ENCODE results near the gene SEMA5A.

SEMA5A gene

GRCh38 chr5:9239071-9239470 lies 306.8 kb downstream of the SEMA5A start:
- H3K79me1 ChIP-seq (ENCODE audit: low read depth, low read length), result no peaks in the 10 kb centered on the region
- H3K14ac ChIP-seq (ENCODE audit: low read length), result no peak overlapping the region
- H4K91ac ChIP-seq (ENCODE audit: low read depth, low read length, poor library complexity), result no peak overlapping the region
- H3K36me3 ChIP-seq (replicated peaks in 1 of 2; ENCODE audit: control insufficient read depth in 2 of 2, insufficient read depth in 2 of 2, low read length in 2 of 2), result no peaks in the 10 kb centered on the region
- no peak overlapping the region for H3K4me3 ChIP-seq (ENCODE audit: low read length in 2 of 2)
- no peaks in the 10 kb centered on the region for H3K9me3 ChIP-seq (replicated peaks in 1 of 2; ENCODE audit: control insufficient read depth in 2 of 2, insufficient read depth in 1 of 2, low read depth in 1 of 2, low read length in 2 of 2)
- no peak overlapping the region for H3K4ac ChIP-seq (ENCODE audit: low read length)
- H2AK5ac ChIP-seq (ENCODE audit: low read depth, low read length), result no peak overlapping the region
- H3K18ac ChIP-seq (ENCODE audit: low read length), result no peak overlapping the region
- no peak for DNase-seq (ENCODE audit: low spot score)
- peaks cover 3 to 5% of the 10 kb centered on the region in 2 donors for H3K4me1 ChIP-seq (ENCODE audit: control insufficient read depth in 2 of 2, insufficient read depth in 1 of 2, low read depth in 1 of 2, low read length in 2 of 2)
- no peak overlapping the region for H3K9ac ChIP-seq (ENCODE audit: low read depth, low read length, poor library complexity)
- no peak overlapping the region for H2BK5ac ChIP-seq (ENCODE audit: low read length)
- no peaks in the 10 kb centered on the region for H3K27me3 ChIP-seq (ENCODE audit: control insufficient read depth in 3 of 3, insufficient read depth in 3 of 3, low read depth in 1 of 3, low read length in 3 of 3)
- no peak overlapping the region for H2BK12ac ChIP-seq (ENCODE audit: low read length)
- H2BK120ac ChIP-seq (ENCODE audit: low read depth, low read length), result no peak overlapping the region
- H3K23ac ChIP-seq (ENCODE audit: low read depth, low read length, poor library complexity), result no peak overlapping the region
- no peak overlapping the region for H3K4me2 ChIP-seq (ENCODE audit: insufficient read depth, low read length, poor library complexity, severe bottlenecking)
- H2BK15ac ChIP-seq (ENCODE audit: low read length), result no peak overlapping the region
- no peak overlapping the region for H4K8ac ChIP-seq (ENCODE audit: low read depth, low read length)
- H2AFZ ChIP-seq (ENCODE audit: low read length), result no peak overlapping the region
- no peak overlapping the region for H3K27ac ChIP-seq (replicated peaks; ENCODE audit: low read length)

DNA sequence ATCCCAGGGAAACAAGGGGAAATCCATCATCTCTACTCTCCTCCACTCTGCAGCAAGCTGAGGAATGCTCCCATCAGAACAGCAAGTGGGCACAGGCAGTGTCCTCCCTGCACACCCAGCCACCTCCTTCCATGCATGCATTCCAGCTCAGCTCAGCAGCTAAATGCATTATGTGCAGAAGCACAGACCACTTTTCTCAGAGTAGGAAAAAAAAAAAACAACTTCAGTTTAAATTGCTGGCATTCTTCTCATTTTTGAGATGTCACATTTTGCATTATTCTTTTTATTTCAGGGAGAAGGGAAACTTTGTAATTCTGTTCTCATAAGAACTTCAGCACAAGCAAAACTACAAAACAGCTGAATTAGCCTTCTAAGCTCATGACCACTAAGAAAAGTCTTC lies 312.2 kb downstream of the SEMA5A start:
- H3K27ac ChIP-seq (replicated peaks; ENCODE audit: low read length), result peak overlapping the region; percentile 62

GRCh38 chr5:9233035-9233434 lies 312.8 kb downstream of the SEMA5A start:
- Histone ChIP-seq H3K14ac (ENCODE audit: low read length) (no peak overlapping the region), H4K91ac (ENCODE audit: low read depth, low read length, poor library complexity) (no peak overlapping the region), H2BK12ac (ENCODE audit: low read length) (no peak overlapping the region), H3K27me3 (ENCODE audit: control insufficient read depth in 3 of 3, insufficient read depth in 3 of 3, low read depth in 1 of 3, low read length in 3 of 3) (no peaks in the 10 kb centered on the region), H3K36me3 (replicated peaks in 1 of 2; ENCODE audit: control insufficient read depth in 2 of 2, insufficient read depth in 2 of 2, low read length in 2 of 2) (peaks cover 0 to 3% of the 10 kb centered on the region in 2 donors), H3K18ac (ENCODE audit: low read length) (no peak overlapping the region), H2BK120ac (ENCODE audit: low read depth, low read length) (no peak overlapping the region), H3K9me3 (replicated peaks in 1 of 2; ENCODE audit: control insufficient read depth in 2 of 2, insufficient read depth in 1 of 2, low read depth in 1 of 2, low read length in 2 of 2) (no peaks in the 10 kb centered on the region), H2AK5ac (ENCODE audit: low read depth, low read length) (no peak overlapping the region), H3K9ac (ENCODE audit: low read depth, low read length, poor library complexity) (no peak overlapping the region), H3K4me3 (ENCODE audit: low read length in 2 of 2) (no peak overlapping the region), H3K23ac (ENCODE audit: low read depth, low read length, poor library complexity) (no peak overlapping the region), H3K27ac (replicated peaks; ENCODE audit: low read length) (no peak overlapping the region), H3K4ac (ENCODE audit: low read length) (no peak overlapping the region), H3K4me2 (ENCODE audit: insufficient read depth, low read length, poor library complexity, severe bottlenecking) (no peak overlapping the region), H2BK15ac (ENCODE audit: low read length) (no peak overlapping the region), H3K79me1 (ENCODE audit: low read depth, low read length) (no peaks in the 10 kb centered on the region), H4K8ac (ENCODE audit: low read depth, low read length) (no peak overlapping the region), H2BK5ac (ENCODE audit: low read length) (no peak overlapping the region), H3K4me1 (ENCODE audit: control insufficient read depth in 2 of 2, insufficient read depth in 1 of 2, low read depth in 1 of 2, low read length in 2 of 2) (peaks cover 8 to 13% of the 10 kb centered on the region in 2 donors), H2AFZ (ENCODE audit: low read length) (no peak overlapping the region)
- DNase-seq (ENCODE audit: low spot score), result no peak
- WGBS, 2 donors (ENCODE audit: extremely low coverage in 2 of 2, insufficient read length in 2 of 2, insufficient replicate concordance in 1 of 2), result no CpG with 5 or more reads among the region's 2 CpGs

More for the DNA sequence above, 312.2 kb downstream of the SEMA5A start:
- Histone ChIP-seq H3K18ac (ENCODE audit: low read length) (no peak overlapping the region), H4K91ac (ENCODE audit: low read depth, low read length, poor library complexity) (no peak overlapping the region), H3K36me3 (replicated peaks in 1 of 2; ENCODE audit: control insufficient read depth in 2 of 2, insufficient read depth in 2 of 2, low read length in 2 of 2) (peaks cover 0 to 3% of the 10 kb centered on the region in 2 donors), H2BK12ac (ENCODE audit: low read length) (no peak overlapping the region), H3K9ac (ENCODE audit: low read depth, low read length, poor library complexity) (peak overlapping the region; percentile 74), H3K9me3 (replicated peaks in 1 of 2; ENCODE audit: control insufficient read depth in 2 of 2, insufficient read depth in 1 of 2, low read depth in 1 of 2, low read length in 2 of 2) (no peaks in the 10 kb centered on the region), H3K4me1 (ENCODE audit: control insufficient read depth in 2 of 2, insufficient read depth in 1 of 2, low read depth in 1 of 2, low read length in 2 of 2) (peaks cover 8 to 13% of the 10 kb centered on the region in 2 donors), H4K8ac (ENCODE audit: low read depth, low read length) (no peak overlapping the region), H2BK120ac (ENCODE audit: low read depth, low read length) (no peak overlapping the region), H3K79me1 (ENCODE audit: low read depth, low read length) (no peaks in the 10 kb centered on the region), H3K14ac (ENCODE audit: low read length) (no peak overlapping the region), H3K4me2 (ENCODE audit: insufficient read depth, low read length, poor library complexity, severe bottlenecking) (no peak overlapping the region), H3K4me3 (ENCODE audit: low read length in 2 of 2) (no peak overlapping the region), H3K4ac (ENCODE audit: low read length) (no peak overlapping the region), H3K23ac (ENCODE audit: low read depth, low read length, poor library complexity) (no peak overlapping the region), H2AK5ac (ENCODE audit: low read depth, low read length) (no peak overlapping the region), H3K27me3 (ENCODE audit: control insufficient read depth in 3 of 3, insufficient read depth in 3 of 3, low read depth in 1 of 3, low read length in 3 of 3) (no peaks in the 10 kb centered on the region), H2BK5ac (ENCODE audit: low read length) (no peak overlapping the region), H2BK15ac (ENCODE audit: low read length) (no peak overlapping the region), H2AFZ (ENCODE audit: low read length) (no peak overlapping the region)
- DNase-seq (ENCODE audit: low spot score), result peak; percentile 12

DNA sequence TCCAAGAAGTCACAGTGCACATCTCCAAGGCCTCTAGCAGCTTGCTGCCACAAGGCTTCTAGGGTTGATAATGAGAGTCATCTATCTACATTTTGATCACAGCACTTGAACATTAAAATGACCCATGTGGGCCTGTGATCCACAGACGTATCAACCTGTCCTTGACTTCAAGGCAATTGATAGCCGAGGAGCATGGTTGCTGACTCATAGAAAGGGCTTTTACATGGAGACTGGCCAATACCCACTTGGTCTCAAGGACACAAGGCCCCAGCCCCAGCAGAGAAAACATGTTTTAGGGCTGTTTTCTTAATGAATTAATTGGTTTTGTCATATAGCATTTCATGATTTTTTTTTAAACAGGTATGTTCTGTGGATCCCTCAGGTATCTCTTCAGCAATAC lies 314.0 kb downstream of the SEMA5A start:
- no peak overlapping the region for H3K4me2 ChIP-seq (ENCODE audit: insufficient read depth, low read length, poor library complexity, severe bottlenecking)
- no peak overlapping the region for H3K4ac ChIP-seq (ENCODE audit: low read length)
- no peak overlapping the region for H3K14ac ChIP-seq (ENCODE audit: low read length)
- H2AFZ ChIP-seq (ENCODE audit: low read length), result no peak overlapping the region
- H2AK5ac ChIP-seq (ENCODE audit: low read depth, low read length), result no peak overlapping the region
- no CpG with 5 or more reads among the region's 2 CpGs for WGBS, 2 donors (ENCODE audit: extremely low coverage in 2 of 2, insufficient read length in 2 of 2, insufficient replicate concordance in 1 of 2)
- no peak overlapping the region for H4K8ac ChIP-seq (ENCODE audit: low read depth, low read length)
- DNase-seq (ENCODE audit: low spot score), result no peak
- H3K36me3 ChIP-seq (replicated peaks in 1 of 2; ENCODE audit: control insufficient read depth in 2 of 2, insufficient read depth in 2 of 2, low read length in 2 of 2), result peaks cover 0 to 6% of the 10 kb centered on the region in 2 donors
- H3K18ac ChIP-seq (ENCODE audit: low read length), result no peak overlapping the region
- H3K27me3 ChIP-seq (ENCODE audit: control insufficient read depth in 3 of 3, insufficient read depth in 3 of 3, low read depth in 1 of 3, low read length in 3 of 3), result no peaks in the 10 kb centered on the region
- H2BK5ac ChIP-seq (ENCODE audit: low read length), result no peak overlapping the region
- no peak overlapping the region for H4K91ac ChIP-seq (ENCODE audit: low read depth, low read length, poor library complexity)
- H3K9ac ChIP-seq (ENCODE audit: low read depth, low read length, poor library complexity), result no peak overlapping the region
- no peak overlapping the region for H2BK12ac ChIP-seq (ENCODE audit: low read length)
- H3K27ac ChIP-seq (replicated peaks; ENCODE audit: low read length), result no peak overlapping the region
- peaks cover 6 to 13% of the 10 kb centered on the region in 2 donors for H3K4me1 ChIP-seq (ENCODE audit: control insufficient read depth in 2 of 2, insufficient read depth in 1 of 2, low read depth in 1 of 2, low read length in 2 of 2)
- H2BK120ac ChIP-seq (ENCODE audit: low read depth, low read length), result no peak overlapping the region
- H3K4me3 ChIP-seq (ENCODE audit: low read length in 2 of 2), result no peak overlapping the region
- H3K79me1 ChIP-seq (ENCODE audit: low read depth, low read length), result no peaks in the 10 kb centered on the region
- no peak overlapping the region for H2BK15ac ChIP-seq (ENCODE audit: low read length)
- H3K23ac ChIP-seq (ENCODE audit: low read depth, low read length, poor library complexity), result no peak overlapping the region
- H3K9me3 ChIP-seq (replicated peaks in 1 of 2; ENCODE audit: control insufficient read depth in 2 of 2, insufficient read depth in 1 of 2, low read depth in 1 of 2, low read length in 2 of 2), result no peaks in the 10 kb centered on the region
